ENCODE results near the gene LRP11.

LRP11 gene

DNA sequence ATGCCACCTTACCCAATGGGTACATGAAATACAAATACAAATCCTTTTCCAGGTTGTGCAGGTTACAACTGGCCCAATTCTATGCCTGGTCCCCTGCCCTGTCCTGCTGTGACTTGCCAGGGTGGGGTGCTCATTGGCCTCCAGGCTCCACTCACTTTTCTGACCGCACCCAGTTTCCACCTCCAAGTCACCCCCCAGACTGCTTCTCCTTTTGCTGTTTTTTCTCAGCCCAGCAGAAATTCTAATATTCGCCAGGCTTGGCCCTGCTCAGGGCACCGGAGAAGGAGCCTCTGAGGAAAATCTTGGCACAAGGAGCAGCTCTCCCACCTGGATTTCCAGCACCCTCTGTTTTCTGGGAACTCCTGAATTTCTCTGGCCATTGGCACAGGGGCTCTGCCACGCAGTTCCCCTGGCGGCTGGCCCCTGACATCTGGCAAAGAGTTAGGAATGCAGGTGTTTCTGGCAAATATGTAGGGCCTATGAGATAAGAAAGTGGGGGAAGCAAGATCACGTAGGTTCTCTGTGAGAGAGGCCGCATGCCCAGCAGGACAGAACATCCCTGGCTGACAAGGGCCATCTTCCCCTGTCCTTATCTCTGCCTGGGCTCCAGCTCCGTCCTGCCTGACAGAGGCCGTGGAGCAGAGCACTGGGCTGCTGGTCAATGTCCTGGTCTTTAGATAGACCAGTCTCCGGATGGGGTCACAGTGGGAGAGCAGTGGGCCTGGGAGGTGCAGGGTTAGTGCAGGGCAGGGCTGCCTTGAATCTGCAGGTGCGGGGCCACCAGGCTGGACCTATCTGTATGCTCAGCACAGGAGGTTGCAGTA lies 36.7 kb upstream of the LRP11 start:
- H3K27ac ChIP-seq (replicated peaks): no peak overlapping the region
- H3K4me3 ChIP-seq (replicated peaks; ENCODE audit: insufficient read depth, low read length): no peak overlapping the region
- no peak for DNase-seq (ENCODE audit: low read depth in 1 of 2, low spot score in 1 of 2)
- TF ChIP-seq, protein P1, sequence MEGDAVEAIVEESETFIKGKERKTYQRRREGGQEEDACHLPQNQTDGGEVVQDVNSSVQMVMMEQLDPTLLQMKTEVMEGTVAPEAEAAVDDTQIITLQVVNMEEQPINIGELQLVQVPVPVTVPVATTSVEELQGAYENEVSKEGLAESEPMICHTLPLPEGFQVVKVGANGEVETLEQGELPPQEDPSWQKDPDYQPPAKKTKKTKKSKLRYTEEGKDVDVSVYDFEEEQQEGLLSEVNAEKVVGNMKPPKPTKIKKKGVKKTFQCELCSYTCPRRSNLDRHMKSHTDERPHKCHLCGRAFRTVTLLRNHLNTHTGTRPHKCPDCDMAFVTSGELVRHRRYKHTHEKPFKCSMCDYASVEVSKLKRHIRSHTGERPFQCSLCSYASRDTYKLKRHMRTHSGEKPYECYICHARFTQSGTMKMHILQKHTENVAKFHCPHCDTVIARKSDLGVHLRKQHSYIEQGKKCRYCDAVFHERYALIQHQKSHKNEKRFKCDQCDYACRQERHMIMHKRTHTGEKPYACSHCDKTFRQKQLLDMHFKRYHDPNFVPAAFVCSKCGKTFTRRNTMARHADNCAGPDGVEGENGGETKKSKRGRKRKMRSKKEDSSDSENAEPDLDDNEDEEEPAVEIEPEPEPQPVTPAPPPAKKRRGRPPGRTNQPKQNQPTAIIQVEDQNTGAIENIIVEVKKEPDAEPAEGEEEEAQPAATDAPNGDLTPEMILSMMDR (IDR thresholded peaks at IDR 0.05; ENCODE audit: insufficient read depth, low read length): no peak
- TF ChIP-seq POLR2AphosphoS5 (IDR thresholded peaks at IDR 0.05; ENCODE audit: low read depth) (no peak), GABPA (IDR thresholded peaks at IDR 0.05; ENCODE audit: low read depth) (no peak), SPI1 (IDR thresholded peaks at IDR 0.05; ENCODE audit: borderline replicate concordance, low read depth) (no peak)
- TF ChIP-seq, protein P2, sequence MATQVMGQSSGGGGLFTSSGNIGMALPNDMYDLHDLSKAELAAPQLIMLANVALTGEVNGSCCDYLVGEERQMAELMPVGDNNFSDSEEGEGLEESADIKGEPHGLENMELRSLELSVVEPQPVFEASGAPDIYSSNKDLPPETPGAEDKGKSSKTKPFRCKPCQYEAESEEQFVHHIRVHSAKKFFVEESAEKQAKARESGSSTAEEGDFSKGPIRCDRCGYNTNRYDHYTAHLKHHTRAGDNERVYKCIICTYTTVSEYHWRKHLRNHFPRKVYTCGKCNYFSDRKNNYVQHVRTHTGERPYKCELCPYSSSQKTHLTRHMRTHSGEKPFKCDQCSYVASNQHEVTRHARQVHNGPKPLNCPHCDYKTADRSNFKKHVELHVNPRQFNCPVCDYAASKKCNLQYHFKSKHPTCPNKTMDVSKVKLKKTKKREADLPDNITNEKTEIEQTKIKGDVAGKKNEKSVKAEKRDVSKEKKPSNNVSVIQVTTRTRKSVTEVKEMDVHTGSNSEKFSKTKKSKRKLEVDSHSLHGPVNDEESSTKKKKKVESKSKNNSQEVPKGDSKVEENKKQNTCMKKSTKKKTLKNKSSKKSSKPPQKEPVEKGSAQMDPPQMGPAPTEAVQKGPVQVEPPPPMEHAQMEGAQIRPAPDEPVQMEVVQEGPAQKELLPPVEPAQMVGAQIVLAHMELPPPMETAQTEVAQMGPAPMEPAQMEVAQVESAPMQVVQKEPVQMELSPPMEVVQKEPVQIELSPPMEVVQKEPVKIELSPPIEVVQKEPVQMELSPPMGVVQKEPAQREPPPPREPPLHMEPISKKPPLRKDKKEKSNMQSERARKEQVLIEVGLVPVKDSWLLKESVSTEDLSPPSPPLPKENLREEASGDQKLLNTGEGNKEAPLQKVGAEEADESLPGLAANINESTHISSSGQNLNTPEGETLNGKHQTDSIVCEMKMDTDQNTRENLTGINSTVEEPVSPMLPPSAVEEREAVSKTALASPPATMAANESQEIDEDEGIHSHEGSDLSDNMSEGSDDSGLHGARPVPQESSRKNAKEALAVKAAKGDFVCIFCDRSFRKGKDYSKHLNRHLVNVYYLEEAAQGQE (IDR thresholded peaks at IDR 0.05; ENCODE audit: insufficient replicate concordance, low read depth): no peak
- H3K27me3 ChIP-seq (ENCODE audit: insufficient read depth, poor library complexity, severe bottlenecking): peaks cover 11% of the 10 kb centered on the region

DNA sequence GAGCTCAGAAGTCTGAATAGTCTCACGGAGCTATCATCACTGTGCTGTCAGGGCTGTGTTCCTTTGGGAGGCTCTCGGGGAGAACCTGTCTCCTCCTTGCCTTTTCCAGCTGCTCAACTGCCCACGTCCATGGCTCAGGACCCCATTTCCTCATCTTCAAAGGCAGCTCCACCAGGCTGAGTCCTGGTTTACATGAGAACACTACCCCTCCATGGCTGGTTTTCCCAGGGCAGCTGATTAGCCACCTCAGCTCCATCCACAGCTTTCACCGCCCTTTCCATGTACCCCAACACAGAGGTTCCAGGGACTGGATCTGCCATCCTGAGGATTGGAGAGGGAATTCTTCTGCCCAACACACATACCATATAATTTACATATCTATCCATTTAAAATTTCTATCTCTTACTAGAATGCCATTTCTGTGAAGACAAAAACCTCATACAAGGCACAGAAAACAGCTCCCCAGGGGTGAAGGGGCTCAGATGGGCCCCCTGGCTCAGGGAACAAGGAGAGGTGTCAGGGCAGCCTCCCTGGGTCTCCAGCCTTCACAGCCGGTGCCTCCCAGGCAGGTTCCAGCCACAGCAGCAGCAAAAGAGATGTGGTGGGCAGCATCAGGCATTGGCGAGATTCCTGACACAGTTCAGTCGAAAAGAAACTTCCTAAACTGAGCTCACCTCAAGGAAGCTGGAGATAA lies 35.9 kb upstream of the LRP11 start:
- Histone ChIP-seq H3K27me3 (ENCODE audit: insufficient read depth, poor library complexity, severe bottlenecking) (peaks cover 11% of the 10 kb centered on the region), H3K27ac (replicated peaks) (no peak overlapping the region), H3K4me3 (replicated peaks; ENCODE audit: insufficient read depth, low read length) (no peak overlapping the region)
- no peak for DNase-seq (ENCODE audit: low read depth in 1 of 2, low spot score in 1 of 2)
- TF ChIP-seq, protein P2 (IDR thresholded peaks at IDR 0.05; ENCODE audit: insufficient replicate concordance, low read depth): no peak
- TF ChIP-seq SPI1 (IDR thresholded peaks at IDR 0.05; ENCODE audit: borderline replicate concordance, low read depth) (no peak), GABPA (IDR thresholded peaks at IDR 0.05; ENCODE audit: low read depth) (no peak), POLR2AphosphoS5 (IDR thresholded peaks at IDR 0.05; ENCODE audit: low read depth) (no peak)
- TF ChIP-seq, protein P1 (IDR thresholded peaks at IDR 0.05; ENCODE audit: insufficient read depth, low read length): no peak

DNA sequence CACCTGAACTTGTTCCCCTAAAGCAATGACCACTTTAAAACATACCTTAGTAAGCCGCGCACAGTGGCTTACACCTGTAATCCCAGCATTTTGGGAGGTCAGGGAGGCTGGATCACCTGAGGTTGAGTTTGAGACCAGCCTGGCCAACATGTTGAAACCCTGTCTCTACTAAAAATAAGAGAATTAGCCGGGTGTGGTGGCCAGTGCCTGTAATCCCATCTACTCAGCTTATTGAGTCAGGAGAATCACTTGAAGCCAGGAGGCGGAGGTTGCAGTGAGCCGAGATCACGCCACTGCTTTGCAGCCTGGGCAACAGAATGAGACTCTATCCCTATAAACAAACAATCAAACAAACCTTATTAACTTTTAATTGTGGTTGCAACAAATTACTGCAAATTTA lies 35.3 kb upstream of the LRP11 start:
- no peak overlapping the region for H3K27ac ChIP-seq (replicated peaks)

More for the DNA sequence above, 35.3 kb upstream of the LRP11 start:
- H3K27me3 ChIP-seq (ENCODE audit: insufficient read depth, poor library complexity, severe bottlenecking): peaks cover 11% of the 10 kb centered on the region
- TF ChIP-seq GABPA (IDR thresholded peaks at IDR 0.05; ENCODE audit: low read depth) (no peak), SPI1 (IDR thresholded peaks at IDR 0.05; ENCODE audit: borderline replicate concordance, low read depth) (no peak), POLR2AphosphoS5 (IDR thresholded peaks at IDR 0.05; ENCODE audit: low read depth) (no peak)
- TF ChIP-seq, protein P1 (IDR thresholded peaks at IDR 0.05; ENCODE audit: insufficient read depth, low read length): no peak
- TF ChIP-seq, protein P2 (IDR thresholded peaks at IDR 0.05; ENCODE audit: insufficient replicate concordance, low read depth): no peak
- no peak for DNase-seq (ENCODE audit: low read depth in 1 of 2, low spot score in 1 of 2)
- no peak overlapping the region for H3K4me3 ChIP-seq (replicated peaks; ENCODE audit: insufficient read depth, low read length)

Data from HL-60 (cell line).